AG04450 (cell line): ENCODE results near the gene CTDSP1. TPM values are rescaled to one million over a fixed set of nuclear protein-coding genes. Genes with fewer than 3 reads are reported as not detected.

Source experiments
- CTCF ChIA-PET: fragments of 300-600, 350-600 bp; formaldehyde crosslinking; extraction: SDS; loops from one replicate; lab custom pipeline; 2022; ENCODE audit warnings: antibody characterized with exemption, inconsistent platforms; lab: Charles Lee
- POLR2A ChIA-PET: fragments of 350-600 bp; formaldehyde crosslinking; extraction: SDS; loops from one replicate; lab custom pipeline; 2021; ENCODE audit warnings: antibody characterized with exemption, inconsistent platforms; lab: Yijun Ruan, JAX
- DNase-seq: peaks from one replicate; pipeline ENCODE4 v3.0.0-alpha.2; 2011; ENCODE audit warnings: low read depth, low spot score
- H3K27ac ChIP-seq: one replicate; pipeline ENCODE4 v1.5.1; 2012; ENCODE audit warnings: low read depth, low read length, control low read depth
- H3K27me3 ChIP-seq: one replicate; pipeline ENCODE4 v1.6.0; 2012; ENCODE audit warnings: low read length; ENCODE audit not compliant: control insufficient read depth, insufficient read depth
- H3K4me3 ChIP-seq: 2 replicates; pipeline ENCODE4 v1.5.1; 2011; ENCODE audit warnings: mild to moderate bottlenecking, low read depth, low read length, control low read depth
- H3K9me3 ChIP-seq: 2 replicates; pipeline ENCODE4 v1.5.1; 2012; ENCODE audit warnings: low read length; ENCODE audit not compliant: control insufficient read depth, insufficient read depth
- CTCF ChIP-seq: IDR thresholded peaks from 2 replicates; pipeline ENCODE4 v1.5.1; 2011; ENCODE audit warnings: low read depth, low read length, control low read depth, inconsistent platforms
- polyA plus RNA-seq: library from polyadenylated mRNA; depleted of rRNA; stranded (reverse); fragments of >200 nt; gene quantifications from 2 replicates; pipeline ENCODE4 v1.2.3, GENCODE V29; 2011

CTDSP1 gene
- polyA plus RNA-seq, 1 experiment = 51.3 TPM

GRCh38 chr2:218367415-218368149 lies 32.1 kb upstream of the CTDSP1 start:
- peaks cover 4% of the 10 kb centered on the region for H3K27me3 ChIP-seq
- no peak overlapping the region for H3K27ac ChIP-seq
- peak overlapping the region; percentile 59 for H3K4me3 ChIP-seq
- peaks cover 9% of the 10 kb centered on the region for H3K9me3 ChIP-seq
- ChIA-PET CTCF (interaction anchor here (1.0 to 1.2 kb wide), 3 partner anchors 11 to 66 kb away, joined by 4 to 5 read pairs (median 5); partner anchors contain the start of gene CATIP), POLR2A (interaction anchor here (0.6 kb wide), 1 partner anchor 31 kb away, joined by 4 read pairs; no protein-coding TSS in a partner anchor)
- TF ChIP-seq CTCF = no peak
- DNase-seq = no peak

GRCh38 chr2:218368150-218368528 lies 31.5 kb upstream of the CTDSP1 start:
- Histone ChIP-seq H3K4me3 (peak overlapping the region; percentile 59), H3K9me3 (peaks cover 9% of the 10 kb centered on the region), H3K27ac (no peak overlapping the region), H3K27me3 (peaks cover 4% of the 10 kb centered on the region)
- TF ChIP-seq CTCF = no peak
- no peak for DNase-seq
- ChIA-PET CTCF (interaction anchor here (1.0 to 1.3 kb wide), 3 partner anchors 11 to 75 kb away, joined by 3 to 4 read pairs (median 3); partner anchors contain the start of gene CATIP), POLR2A (interaction anchor here (0.6 kb wide), 1 partner anchor 32 kb away, joined by 4 read pairs; no protein-coding TSS in a partner anchor)

GRCh38 chr2:218368621-218369153 lies 31.0 kb upstream of the CTDSP1 start:
- TF ChIP-seq CTCF = 0 out of 2 replicates have a peak, but pooled peaks have one; percentile 7
- peaks cover 4% of the 10 kb centered on the region for H3K27me3 ChIP-seq
- ChIA-PET CTCF (interaction anchor here (0.9 to 1.3 kb wide), 3 partner anchors 12 to 76 kb away, joined by 3 to 5 read pairs (median 3); partner anchors contain the start of gene CATIP), POLR2A (interaction anchor here (0.9 kb wide), 1 partner anchor 27 kb away, joined by 5 read pairs; no protein-coding TSS in a partner anchor)
- DNase-seq = no peak
- no peak overlapping the region for H3K27ac ChIP-seq
- no peak overlapping the region for H3K4me3 ChIP-seq
- H3K9me3 ChIP-seq = peaks cover 9% of the 10 kb centered on the region

- peaks cover 9% of the 10 kb centered on the region for H3K9me3 ChIP-seq
- no peak for TF ChIP-seq CTCF
- no peak overlapping the region for H3K4me3 ChIP-seq
- POLR2A ChIA-PET = interaction anchor here (0.9 kb wide), 1 partner anchor 27 kb away, joined by 5 read pairs; no protein-coding TSS in a partner anchor
- CTCF ChIA-PET = interaction anchor here (0.9 to 1.3 kb wide), 4 partner anchors 12 to 77 kb away, joined by 3 to 5 read pairs (median 3); partner anchors contain the start of gene CATIP
- peaks cover 4% of the 10 kb centered on the region for H3K27me3 ChIP-seq
- no peak overlapping the region for H3K27ac ChIP-seq
- no peak for DNase-seq
Observed at GRCh38 chr2:218369330-218369729, 30.3 kb upstream of the CTDSP1 start.
